ENCODE results near the gene GAREM1. TPM values are rescaled to one million over a fixed set of nuclear protein-coding genes. Genes with fewer than 3 reads are reported as not detected.

GAREM1 gene
- polyA plus RNA-seq, 1 of the 3 experiments (the other 2 are of a cell fraction) = 2.8 TPM

- no peaks in the 10 kb centered on the region for H3K79me2 ChIP-seq (ENCODE audit: insufficient read depth)
- no peaks in the 10 kb centered on the region for H3K36me3 ChIP-seq (replicated peaks in 1 of 2; ENCODE audit: control insufficient read depth in 1 of 2, insufficient read depth in 2 of 2, low read length in 1 of 2)
- H3K4me2 ChIP-seq = no peak overlapping the region
- DNase-seq = no peak
- no peaks in the 10 kb centered on the region for H3K9me2 ChIP-seq
- H3K4me3 ChIP-seq (ENCODE audit: low read depth in 2 of 2, low read length in 1 of 2) = no peak overlapping the region
- POLR2A ChIA-PET = no interaction called here
- no peak overlapping the region for H3K9ac ChIP-seq
- TF ChIP-seq RAD21 (IDR thresholded peaks at IDR 0.05; ENCODE audit: low read length) = peak; percentile 39
- TF ChIP-seq USF2 (IDR thresholded peaks at IDR 0.05; ENCODE audit: borderline replicate concordance, low read depth, low read length) = no peak
- TF ChIP-seq SMC3 (IDR thresholded peaks at IDR 0.05; ENCODE audit: low read depth, low read length) = 0 out of 2 replicates have a peak, but pooled peaks have one; percentile 5
- no peak for TF ChIP-seq EP300 (IDR thresholded peaks at IDR 0.05; ENCODE audit: borderline replicate concordance in 1 of 2, low read depth in 1 of 2, low read length in 1 of 2)
- no peak overlapping the region for H2AFZ ChIP-seq (ENCODE audit: low read depth)
- CTCF ChIA-PET = interaction anchor here (0.6 to 1.7 kb wide), 3 partner anchors 23 to 201 kb away, joined by 3 to 4 read pairs (median 4); no protein-coding TSS in a partner anchor
- peaks cover 2% of the 10 kb centered on the region for H3F3A ChIP-seq (replicated peaks; ENCODE audit: insufficient read depth)
- no peaks in the 10 kb centered on the region for H3K9me3 ChIP-seq
- no peak overlapping the region for H3K27ac ChIP-seq (ENCODE audit: low read depth in 2 of 2, low read length in 1 of 2)
- 79% methylated on average over 7 of the region's 7 CpGs for WGBS (ENCODE audit: low lambda C conversion rate)
- no peaks in the 10 kb centered on the region for H4K20me1 ChIP-seq (ENCODE audit: insufficient read depth)
- H3K27me3 ChIP-seq (ENCODE audit: insufficient read depth) = no peaks in the 10 kb centered on the region
- peaks cover 0 to under 1% of the 10 kb centered on the region in 2 experiments; a peak in 1 of 4 replicates for H3K4me1 ChIP-seq (ENCODE audit: control insufficient read depth in 1 of 2, insufficient read depth in 2 of 2, low read depth in 1 of 2, low read length in 1 of 2)
These were observed 136.9 kb downstream of the GAREM1 start for GRCh38 chr18:32333781-32334180.

GRCh38 chr18:32332708-32333107, 138.0 kb downstream of the GAREM1 start:
- no peaks in the 10 kb centered on the region for H3K79me2 ChIP-seq (ENCODE audit: insufficient read depth)
- H3K4me3 ChIP-seq (ENCODE audit: low read depth in 2 of 2, low read length in 1 of 2) = no peak overlapping the region
- H4K20me1 ChIP-seq (ENCODE audit: insufficient read depth) = no peaks in the 10 kb centered on the region
- 91% methylated on average over 5 of the region's 5 CpGs for WGBS (ENCODE audit: low lambda C conversion rate)
- H3K27me3 ChIP-seq (ENCODE audit: insufficient read depth) = no peaks in the 10 kb centered on the region
- H3K36me3 ChIP-seq (replicated peaks in 1 of 2; ENCODE audit: control insufficient read depth in 1 of 2, insufficient read depth in 2 of 2, low read length in 1 of 2) = no peaks in the 10 kb centered on the region
- POLR2A ChIA-PET = no interaction called here
- no peak for TF ChIP-seq RXRA (IDR thresholded peaks at IDR 0.05; ENCODE audit: borderline replicate concordance, low read depth)
- TF ChIP-seq MEF2A (IDR thresholded peaks at IDR 0.05; ENCODE audit: borderline replicate concordance, low read depth) = no peak
- TF ChIP-seq FOXJ3 (CRISPR knock-in tag; IDR thresholded peaks at IDR 0.05) = no peak
- TF ChIP-seq RFX5 (IDR thresholded peaks at IDR 0.05; ENCODE audit: low read length) = no peak
- no peak for TF ChIP-seq CHD2 (IDR thresholded peaks at IDR 0.05; ENCODE audit: low read length, partially characterized antibody)
- TF ChIP-seq PBX3 (IDR thresholded peaks at IDR 0.05) = no peak
- no peak for TF ChIP-seq JUND (IDR thresholded peaks at IDR 0.05)
- DNase-seq = no peak
- H2AFZ ChIP-seq (ENCODE audit: low read depth) = no peak overlapping the region
- H3F3A ChIP-seq (replicated peaks; ENCODE audit: insufficient read depth) = peaks cover 10% of the 10 kb centered on the region
- H3K9ac ChIP-seq = no peak overlapping the region
- no peaks in the 10 kb centered on the region for H3K9me2 ChIP-seq
- H3K9me3 ChIP-seq = no peaks in the 10 kb centered on the region
- no peak overlapping the region for H3K27ac ChIP-seq (ENCODE audit: low read depth in 2 of 2, low read length in 1 of 2)
- H3K4me2 ChIP-seq = no peak overlapping the region
- H3K4me1 ChIP-seq (ENCODE audit: control insufficient read depth in 1 of 2, insufficient read depth in 2 of 2, low read depth in 1 of 2, low read length in 1 of 2) = peaks cover 0 to 5% of the 10 kb centered on the region in 2 experiments; a peak in 2 of 4 replicates
- CTCF ChIA-PET = interaction anchor here (1.7 kb wide), 1 partner anchor 136 kb away, joined by 4 read pairs; no protein-coding TSS in a partner anchor
